HepG2 (cell line): ENCODE measurements around the gene CHAF1A. TPM values are rescaled to one million over a fixed set of nuclear protein-coding genes. Genes with fewer than 3 reads are reported as not detected.

ENCODE experiments used
- ATAC-seq: fragments of 200-7000 bp; cut with Tn5 transposase; 3 replicates; pipeline ENCODE4 v1.9.1; 2020; ENCODE audit warnings: mild to moderate bottlenecking, moderate library complexity
- BruUV-seq: library from RNA; stranded (reverse); fragments of 400-500 nt; replicated peaks from 2 replicates; lab custom pipeline; 2021; lab: Mats Ljungman, UMichigan
- CTCF ChIA-PET: fragments of 300-600 bp; formaldehyde crosslinking; extraction: SDS; loops from one replicate; lab custom pipeline; 2021; ENCODE audit warnings: low total read pairs, inconsistent platforms, low intra/inter-chr PET ratio; lab: Yijun Ruan, JAX
- POLR2A ChIA-PET: fragments of 350-600 bp; sonication (Branson Sonifier 250); formaldehyde crosslinking; loops from one replicate; lab custom pipeline; 2020; ENCODE audit warnings: antibody characterized with exemption, inconsistent platforms; lab: Yijun Ruan, JAX
- DNase-seq: peaks from one replicate; pipeline ENCODE4 v3.0.0-alpha.2; 2015; ENCODE audit warnings: low spot score
- FAIRE-seq: peaks from 3 replicates; lab custom pipeline; 2011; peaks lifted over from hg19 to GRCh38; lab: Jason Lieb, UNC
- H2AFZ ChIP-seq: one replicate; pipeline ENCODE4 v1.6.1; 2011; ENCODE audit warnings: low read length, inconsistent platforms
- H3K27ac ChIP-seq: fragments of 300-600 bp; 3 replicates; pipeline ENCODE4 v1.8.0; 2011; ENCODE audit warnings: mixed run types, mild to moderate bottlenecking, mixed read lengths, low read length, inconsistent platforms; ENCODE audit not compliant: insufficient read depth; ENCODE audit errors: extremely low read length
- H3K27me3 ChIP-seq, 2 experiments: fragments of 200-600 bp in 1 of 2; 2 replicates in 1 of 2; 3 replicates in 1 of 2; pipeline versions ENCODE4 v1.6.0 to v1.8.0; 2011; ENCODE audit warnings: low read length in 2 of 2, mild to moderate bottlenecking in 2 of 2, moderate library complexity in 2 of 2, inconsistent platforms in 1 of 2; ENCODE audit not compliant: insufficient read depth in 2 of 2, control insufficient read depth in 1 of 2
- H3K36me3 ChIP-seq, 2 experiments: fragments of 200-600 bp in 1 of 2; replicated peaks in 1 of 2; 2 replicates in 1 of 2; 3 replicates in 1 of 2; pipeline versions ENCODE4 v1.5.1 to v1.8.0; 2011; ENCODE audit warnings: low read length in 2 of 2, inconsistent platforms in 1 of 2; ENCODE audit not compliant: insufficient read depth in 2 of 2, control insufficient read depth in 1 of 2
- H3K4me1 ChIP-seq: 2 replicates; pipeline ENCODE4 v1.5.1; 2012; ENCODE audit warnings: low read length, inconsistent platforms; ENCODE audit not compliant: insufficient read depth
- H3K4me2 ChIP-seq: 2 replicates; pipeline ENCODE4 v1.6.0; 2011; ENCODE audit warnings: low read depth, low read length, inconsistent platforms
- H3K4me3 ChIP-seq, 3 experiments: fragments of 200-600 bp in 1 of 3; sonication (generic), shearing (Covaris generic) in 1 of 3; replicated peaks in 1 of 3; 2 replicates each; pipeline ENCODE4 v1.5.1; 2011 to 2016; ENCODE audit warnings: low read length in 3 of 3, inconsistent platforms in 2 of 3, low read depth in 2 of 3, mild to moderate bottlenecking in 2 of 3, control low read depth in 1 of 3, mixed read lengths in 1 of 3; ENCODE audit not compliant: insufficient read depth in 1 of 3
- H3K79me2 ChIP-seq: one replicate; pipeline ENCODE4 v1.6.1; 2011; ENCODE audit warnings: low read length, inconsistent platforms; ENCODE audit not compliant: insufficient read depth
- H3K9ac ChIP-seq: 2 replicates; pipeline ENCODE4 v1.6.0; 2011; ENCODE audit warnings: mild to moderate bottlenecking, low read depth, low read length, inconsistent platforms; ENCODE audit not compliant: insufficient read depth
- H3K9me3 ChIP-seq: 2 replicates; pipeline ENCODE4 v1.5.1; 2012; ENCODE audit warnings: mild to moderate bottlenecking, low read length
- H4K20me1 ChIP-seq: 2 replicates; pipeline ENCODE4 v1.6.0; 2011; ENCODE audit warnings: inconsistent platforms, mild to moderate bottlenecking, low read length, moderate library complexity; ENCODE audit not compliant: insufficient read depth
- HINFP ChIP-seq: sonication (generic); formaldehyde crosslinking; IDR thresholded peaks from 2 replicates; pipeline ENCODE4 v1.4.0; 2020; ENCODE audit warnings: low read depth, mild to moderate bottlenecking, missing genetic modification reagents
- SAFB2 ChIP-seq: sonication (generic); formaldehyde crosslinking; IDR thresholded peaks from 2 replicates; pipeline ENCODE4 v1.5.1; 2020; ENCODE audit warnings: missing genetic modification reagents, low read depth, mild to moderate bottlenecking, borderline replicate concordance
- ZBTB4 ChIP-seq: sonication (generic); formaldehyde crosslinking; IDR thresholded peaks from 2 replicates; pipeline ENCODE4 v1.4.0; 2020; ENCODE audit warnings: missing genetic modification reagents, mild to moderate bottlenecking, borderline replicate concordance
- ZIK1 ChIP-seq: sonication (generic); formaldehyde crosslinking; IDR thresholded peaks from 2 replicates; pipeline ENCODE4 v1.5.0; 2020; ENCODE audit warnings: mild to moderate bottlenecking, low read depth, missing genetic modification reagents, borderline replicate concordance
- ZNF292 ChIP-seq: sonication (generic); formaldehyde crosslinking; IDR thresholded peaks from 2 replicates; pipeline ENCODE4 v1.8.1; 2022; ENCODE audit warnings: mild to moderate bottlenecking, low read depth, missing genetic modification reagents, borderline replicate concordance
- ZNF724P ChIP-seq: sonication (generic); formaldehyde crosslinking; IDR thresholded peaks from 2 replicates; pipeline ENCODE4 v1.8.0; 2022; ENCODE audit warnings: missing genetic modification reagents, borderline replicate concordance
- WGBS: methylation state at CpG from one replicate; pipeline ENCODE4 v1.1.6; 2017; ENCODE audit warnings: low lambda C conversion rate; 5-methylcytosine and 5-hydroxymethylcytosine counted together
- in situ Hi-C: cut with HindIII; loops from 2 replicates; pipeline ENCODE4 v1.10.0; 2017; ENCODE audit warnings: low pct_unique_long_range_greater_than_20kb; ENCODE audit not compliant: extremely low pct_ligation_motif_present
- intact Hi-C: fragments of 100-400 bp; cut with micrococcal nuclease; formaldehyde crosslinking; loops from one replicate; pipeline ENCODE4 v1.10.0; 2022; ENCODE audit not compliant: unreplicated experiment
- polyA plus RNA-seq, 8 experiments: library from polyadenylated mRNA; depleted of rRNA in 3 of 8; stranded (reverse) in 7 of 8; unstranded in 1 of 8; fragments of >200 nt; fragmentation: Illumina TruSeq in 4 of 8; extraction: Trizol in 4 of 8; gene quantifications; 2 replicates each; pipeline versions ENCODE4 v1.2.1 to v1.2.3, GENCODE V29; 2011 to 2016; ENCODE audit warnings: low read depth in 4 of 8, missing spikeins in 1 of 8, mixed read lengths in 1 of 8; ENCODE audit not compliant: insufficient read depth in 1 of 8
- total RNA-seq, 5 experiments: library from RNA; depleted of rRNA; stranded (reverse); fragments of >200 nt; fragmentation: Illumina TruSeq; extraction: Trizol; gene quantifications; 2 replicates each; pipeline ENCODE4 v1.2.3, GENCODE V29; 2016; ENCODE audit warnings: low read depth in 1 of 5
- TF ChIP-seq, protein P1 (sequence below): sonication (generic); formaldehyde crosslinking; IDR thresholded peaks from 2 replicates; pipeline ENCODE4 v1.4.0; 2020; ENCODE audit warnings: low read depth, missing genetic modification reagents
- TF ChIP-seq, protein P2 (sequence below): sonication (generic); formaldehyde crosslinking; IDR thresholded peaks from 2 replicates; pipeline ENCODE4 v1.4.0; 2020; ENCODE audit warnings: missing genetic modification reagents

CHAF1A gene
- total and polyA plus RNA-seq, 2 of the 13 experiments (the other 11 are each of a cell fraction or from before 2014, with no cell fraction given): 11.0 to 34.8 TPM

- H3K27ac ChIP-seq: no peak overlapping the region
- no peaks in the 10 kb centered on the region for H4K20me1 ChIP-seq
- no peaks in the 10 kb centered on the region for H3K9me3 ChIP-seq
- no peak for ATAC-seq
- DNase-seq: no peak
- H3K27me3 ChIP-seq: no peaks in the 10 kb centered on the region
- H3K36me3 ChIP-seq: peaks cover 10 to 54% of the 10 kb centered on the region in 2 experiments
- no TSS peak for BruUV-seq
- no peak overlapping the region for H3K9ac ChIP-seq
- no peak for FAIRE-seq
- no peak overlapping the region for H3K4me2 ChIP-seq
- CTCF ChIA-PET: no interaction called here
- TF ChIP-seq, protein P1, sequence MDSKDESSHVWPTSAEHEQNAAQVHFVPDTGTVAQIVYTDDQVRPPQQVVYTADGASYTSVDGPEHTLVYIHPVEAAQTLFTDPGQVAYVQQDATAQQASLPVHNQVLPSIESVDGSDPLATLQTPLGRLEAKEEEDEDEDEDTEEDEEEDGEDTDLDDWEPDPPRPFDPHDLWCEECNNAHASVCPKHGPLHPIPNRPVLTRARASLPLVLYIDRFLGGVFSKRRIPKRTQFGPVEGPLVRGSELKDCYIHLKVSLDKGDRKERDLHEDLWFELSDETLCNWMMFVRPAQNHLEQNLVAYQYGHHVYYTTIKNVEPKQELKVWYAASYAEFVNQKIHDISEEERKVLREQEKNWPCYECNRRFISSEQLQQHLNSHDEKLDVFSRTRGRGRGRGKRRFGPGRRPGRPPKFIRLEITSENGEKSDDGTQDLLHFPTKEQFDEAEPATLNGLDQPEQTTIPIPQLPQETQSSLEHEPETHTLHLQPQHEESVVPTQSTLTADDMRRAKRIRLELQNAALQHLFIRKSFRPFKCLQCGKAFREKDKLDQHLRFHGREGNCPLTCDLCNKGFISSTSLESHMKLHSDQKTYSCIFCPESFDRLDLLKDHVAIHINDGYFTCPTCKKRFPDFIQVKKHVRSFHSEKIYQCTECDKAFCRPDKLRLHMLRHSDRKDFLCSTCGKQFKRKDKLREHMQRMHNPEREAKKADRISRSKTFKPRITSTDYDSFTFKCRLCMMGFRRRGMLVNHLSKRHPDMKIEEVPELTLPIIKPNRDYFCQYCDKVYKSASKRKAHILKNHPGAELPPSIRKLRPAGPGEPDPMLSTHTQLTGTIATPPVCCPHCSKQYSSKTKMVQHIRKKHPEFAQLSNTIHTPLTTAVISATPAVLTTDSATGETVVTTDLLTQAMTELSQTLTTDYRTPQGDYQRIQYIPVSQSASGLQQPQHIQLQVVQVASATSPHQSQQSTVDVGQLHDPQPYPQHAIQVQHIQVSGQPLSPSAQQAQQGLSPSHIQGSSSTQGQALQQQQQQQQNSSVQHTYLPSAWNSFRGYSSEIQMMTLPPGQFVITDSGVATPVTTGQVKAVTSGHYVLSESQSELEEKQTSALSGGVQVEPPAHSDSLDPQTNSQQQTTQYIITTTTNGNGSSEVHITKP (CRISPR knock-in tag): no peak
- TF ChIP-seq ZNF724P (CRISPR knock-in tag) (no peak), HINFP (CRISPR knock-in tag) (no peak), ZBTB4 (CRISPR knock-in tag) (no peak), SAFB2 (CRISPR knock-in tag) (no peak), ZNF292 (CRISPR knock-in tag) (no peak), ZIK1 (no peak)
- TF ChIP-seq, protein P2, sequence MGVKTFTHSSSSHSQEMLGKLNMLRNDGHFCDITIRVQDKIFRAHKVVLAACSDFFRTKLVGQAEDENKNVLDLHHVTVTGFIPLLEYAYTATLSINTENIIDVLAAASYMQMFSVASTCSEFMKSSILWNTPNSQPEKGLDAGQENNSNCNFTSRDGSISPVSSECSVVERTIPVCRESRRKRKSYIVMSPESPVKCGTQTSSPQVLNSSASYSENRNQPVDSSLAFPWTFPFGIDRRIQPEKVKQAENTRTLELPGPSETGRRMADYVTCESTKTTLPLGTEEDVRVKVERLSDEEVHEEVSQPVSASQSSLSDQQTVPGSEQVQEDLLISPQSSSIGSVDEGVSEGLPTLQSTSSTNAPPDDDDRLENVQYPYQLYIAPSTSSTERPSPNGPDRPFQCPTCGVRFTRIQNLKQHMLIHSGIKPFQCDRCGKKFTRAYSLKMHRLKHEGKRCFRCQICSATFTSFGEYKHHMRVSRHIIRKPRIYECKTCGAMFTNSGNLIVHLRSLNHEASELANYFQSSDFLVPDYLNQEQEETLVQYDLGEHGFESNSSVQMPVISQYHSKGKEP (CRISPR knock-in tag): no peak
- TF ChIP-seq, all 625 proteins: peak for 0
- intact Hi-C loops (no loop called here), in situ Hi-C loops (no loop called here)
- peaks cover 38% of the 10 kb centered on the region for H3K4me1 ChIP-seq
- H3K4me3 ChIP-seq: no peak overlapping the region
- H3K79me2 ChIP-seq: peaks cover 41% of the 10 kb centered on the region
- WGBS: 97% methylated on average over 3 of the region's 3 CpGs
- POLR2A ChIA-PET: interaction anchor here (1.7 kb wide), 1 partner anchor 11 kb away, joined by 4 read pairs; the partner anchor contains the start of gene CHAF1A
- no peak overlapping the region for H2AFZ ChIP-seq
Observed at GRCh38 chr19:4413588-4413987, 11.1 kb downstream of the CHAF1A start.
